Activated CD8-positive, alpha-beta memory T cell treated with anti-CD3 and anti-CD28 coated beads, Interleukin-2, amount 50 U/mL, for 48 hours (primary cell): ENCODE data around the gene TNIK.
"Not testable (repeated sequence)": the region's sequence is repeated elsewhere in the genome, so short reads cannot be mapped to it uniquely, and the experiment has no call there.

Source experiments
- DNase-seq: peaks from one replicate; pipeline ENCODE4 v3.0.0-alpha.2; 2020

The TNIK gene

GRCh38 chr3:171155122-171155700, 305.0 kb downstream of the TNIK start:
- DNase-seq = no peak

- DNase-seq = no peak
Observed at GRCh38 chr3:171150945-171151344, 309.3 kb downstream of the TNIK start.

- DNase-seq = no peak
Observed at GRCh38 chr3:171149526-171150116, 310.6 kb downstream of the TNIK start.

- DNase-seq = no peak
Observed at GRCh38 chr3:171145798-171146197, 314.4 kb downstream of the TNIK start.

GRCh38 chr3:171142985-171143384, 317.2 kb downstream of the TNIK start:
- DNase-seq = no peak

- DNase-seq = no peak
Observed at GRCh38 chr3:171140246-171140645, 320.0 kb downstream of the TNIK start.

- no peak for DNase-seq
Observed at GRCh38 chr3:171138027-171138426, 322.2 kb downstream of the TNIK start.

GRCh38 chr3:171135549-171135948, 324.7 kb downstream of the TNIK start:
- no peak for DNase-seq

GRCh38 chr3:171133796-171134569, 326.2 kb downstream of the TNIK start:
- DNase-seq = no peak

- no peak for DNase-seq
Observed at GRCh38 chr3:171133337-171133736, 326.9 kb downstream of the TNIK start.

GRCh38 chr3:171132873-171133272, 327.3 kb downstream of the TNIK start:
- DNase-seq = no peak

GRCh38 chr3:171129827-171130226, 330.4 kb downstream of the TNIK start:
- DNase-seq = no peak

GRCh38 chr3:171127611-171128010, 332.6 kb downstream of the TNIK start:
- DNase-seq = no peak

GRCh38 chr3:171126478-171127209, 333.6 kb downstream of the TNIK start:
- DNase-seq = no peak

GRCh38 chr3:171125010-171125409, 335.2 kb downstream of the TNIK start:
- no peak for DNase-seq

GRCh38 chr3:171123915-171124314, 336.3 kb downstream of the TNIK start:
- DNase-seq = no peak

- no peak for DNase-seq
Observed at GRCh38 chr3:171122861-171123260, 337.3 kb downstream of the TNIK start.

- no peak for DNase-seq
Observed at GRCh38 chr3:171122240-171122639, 338.0 kb downstream of the TNIK start.

GRCh38 chr3:171121801-171122200, 338.4 kb downstream of the TNIK start:
- no peak for DNase-seq

GRCh38 chr3:171119402-171119801, 340.8 kb downstream of the TNIK start:
- DNase-seq = not testable (repeated sequence)

GRCh38 chr3:171118993-171119392, 341.2 kb downstream of the TNIK start:
- not testable (repeated sequence) for DNase-seq

- no peak for DNase-seq
Observed at GRCh38 chr3:171116824-171117395, 343.3 kb downstream of the TNIK start.

GRCh38 chr3:171116365-171116764, 343.8 kb downstream of the TNIK start:
- no peak for DNase-seq
